DOHH2 (cell line): Measurements from ENCODE around the gene TSPAN5.
"Not testable (repeated sequence)": the region's sequence is repeated elsewhere in the genome, so short reads cannot be mapped to it uniquely, and the experiment has no call there.

Source experiments
- H3F3A ChIP-seq: fragments of 200-600 bp; sonication (generic), shearing (Covaris generic); 2 replicates; pipeline ENCODE4 v1.6.0; 2016; ENCODE audit warnings: antibody characterized with exemption, mild to moderate bottlenecking; ENCODE audit not compliant: control insufficient read depth, insufficient read depth
- H3K27ac ChIP-seq: fragments of 200-600 bp; sonication (generic); 2 replicates; pipeline ENCODE4 v1.5.1; 2014; ENCODE audit warnings: low read depth, mild to moderate bottlenecking, low read length, moderate library complexity
- H3K27me3 ChIP-seq: fragments of 200-600 bp; sonication (generic); 2 replicates; pipeline ENCODE4 v1.6.1; 2014; ENCODE audit warnings: mild to moderate bottlenecking, low read length, mixed read lengths; ENCODE audit not compliant: control insufficient read depth
- H3K36me3 ChIP-seq: fragments of 200-600 bp; sonication (generic); 2 replicates; pipeline ENCODE4 v1.6.1; 2014; ENCODE audit warnings: mild to moderate bottlenecking, low read length, moderate library complexity, mixed read lengths; ENCODE audit not compliant: control insufficient read depth
- H3K4me1 ChIP-seq: fragments of 200-600 bp; sonication (generic); 2 replicates; pipeline ENCODE4 v1.6.1; 2014; ENCODE audit warnings: mild to moderate bottlenecking, low read length, mixed read lengths; ENCODE audit not compliant: control insufficient read depth
- H3K4me2 ChIP-seq: fragments of 200-600 bp; sonication (generic); 2 replicates; pipeline ENCODE4 v1.6.0; 2014; ENCODE audit warnings: mild to moderate bottlenecking, low read length, moderate library complexity
- H3K4me3 ChIP-seq: fragments of 200-600 bp; sonication (generic); 2 replicates; pipeline ENCODE4 v1.5.1; 2014; ENCODE audit warnings: mild to moderate bottlenecking, low read length, mixed read lengths
- H3K79me2 ChIP-seq: fragments of 200-600 bp; sonication (generic); 2 replicates; pipeline ENCODE4 v1.6.1; 2014; ENCODE audit warnings: mild to moderate bottlenecking, low read length, mixed read lengths; ENCODE audit not compliant: control insufficient read depth
- H3K9me2 ChIP-seq: fragments of 200-600 bp; sonication (generic); replicated peaks from 2 replicates; pipeline ENCODE4 v1.6.1; 2014; ENCODE audit warnings: mild to moderate bottlenecking, low read length, mixed read lengths; ENCODE audit not compliant: control insufficient read depth
- H3K9me3 ChIP-seq: fragments of 200-600 bp; sonication (generic); 2 replicates; pipeline ENCODE4 v1.6.1; 2014; ENCODE audit warnings: antibody characterized with exemption, low read length, mixed read lengths; ENCODE audit not compliant: control insufficient read depth, insufficient read depth
- H4K20me1 ChIP-seq: fragments of 200-600 bp; sonication (generic); 2 replicates; pipeline ENCODE4 v1.6.0; 2014; ENCODE audit warnings: low read depth, mild to moderate bottlenecking, antibody characterized with exemption, low read length, moderate library complexity; ENCODE audit not compliant: control insufficient read depth, insufficient read depth
- EZH2phosphoT487 ChIP-seq: fragments of 200-600 bp; sonication (generic); IDR thresholded peaks from 2 replicates; pipeline ENCODE4 v1.6.1; 2017; ENCODE audit warnings: borderline replicate concordance, mild to moderate bottlenecking, antibody characterized with exemption, low read length, moderate library complexity, mixed read lengths
- TF ChIP-seq, protein P1 (sequence below): fragments of 200-600 bp; sonication (generic); IDR thresholded peaks from one replicate; pipeline ENCODE4 v1.5.1; 2014; ENCODE audit warnings: antibody characterized with exemption, mild to moderate bottlenecking, low read depth, low read length; ENCODE audit not compliant: poor library complexity, severe bottlenecking

TSPAN5 gene

GRCh38 chr4:98658287-98659105 is at the start of gene TSPAN5:
Gene TSPAN5 (minus strand): TSS chr4:98658611.
- Histone ChIP-seq H3K36me3 (no peaks in the 10 kb centered on the region), H3K27ac (no peak within 1 kb of the TSS), H3K9me2 (no peaks in the 10 kb centered on the region), H3F3A (no peaks in the 10 kb centered on the region), H3K9me3 (no peaks in the 10 kb centered on the region; the same call in 1 of the 2 replicates), H3K27me3 (peaks cover 43% of the 10 kb centered on the region), H4K20me1 (no peaks in the 10 kb centered on the region), H3K79me2 (no peaks in the 10 kb centered on the region), H3K4me1 (peaks cover 7% of the 10 kb centered on the region), H3K4me3 (peak within 1 kb of the TSS; percentile 52), H3K4me2 (peak within 1 kb of the TSS; percentile 55)
- TF ChIP-seq, protein P1, sequence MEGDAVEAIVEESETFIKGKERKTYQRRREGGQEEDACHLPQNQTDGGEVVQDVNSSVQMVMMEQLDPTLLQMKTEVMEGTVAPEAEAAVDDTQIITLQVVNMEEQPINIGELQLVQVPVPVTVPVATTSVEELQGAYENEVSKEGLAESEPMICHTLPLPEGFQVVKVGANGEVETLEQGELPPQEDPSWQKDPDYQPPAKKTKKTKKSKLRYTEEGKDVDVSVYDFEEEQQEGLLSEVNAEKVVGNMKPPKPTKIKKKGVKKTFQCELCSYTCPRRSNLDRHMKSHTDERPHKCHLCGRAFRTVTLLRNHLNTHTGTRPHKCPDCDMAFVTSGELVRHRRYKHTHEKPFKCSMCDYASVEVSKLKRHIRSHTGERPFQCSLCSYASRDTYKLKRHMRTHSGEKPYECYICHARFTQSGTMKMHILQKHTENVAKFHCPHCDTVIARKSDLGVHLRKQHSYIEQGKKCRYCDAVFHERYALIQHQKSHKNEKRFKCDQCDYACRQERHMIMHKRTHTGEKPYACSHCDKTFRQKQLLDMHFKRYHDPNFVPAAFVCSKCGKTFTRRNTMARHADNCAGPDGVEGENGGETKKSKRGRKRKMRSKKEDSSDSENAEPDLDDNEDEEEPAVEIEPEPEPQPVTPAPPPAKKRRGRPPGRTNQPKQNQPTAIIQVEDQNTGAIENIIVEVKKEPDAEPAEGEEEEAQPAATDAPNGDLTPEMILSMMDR = no peak
- TF ChIP-seq EZH2phosphoT487 = no peak

DNA sequence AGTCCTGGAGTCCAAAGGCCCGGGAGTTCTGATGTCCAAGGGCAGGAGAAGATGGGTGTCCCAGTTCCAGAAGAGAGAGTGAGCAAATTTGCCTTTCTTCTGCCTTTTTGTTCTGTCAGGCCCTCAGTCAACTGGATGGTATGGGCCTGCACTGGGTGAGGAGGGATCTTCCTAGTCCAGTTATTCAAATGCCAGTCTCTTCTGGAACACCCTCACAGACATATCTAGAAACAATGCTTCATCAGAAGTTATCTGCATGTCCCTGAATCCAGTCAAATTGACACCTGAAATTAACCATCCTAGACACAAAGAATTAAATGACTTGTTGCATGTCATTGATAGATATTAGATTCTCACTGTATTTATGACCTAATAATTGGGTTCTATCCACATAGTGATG is 48.5 kb upstream of the TSPAN5 start:
- Histone ChIP-seq H3K27me3 (no peaks in the 10 kb centered on the region), H3K9me3 (no peaks in the 10 kb centered on the region; the same call in 1 of the 2 replicates), H3K4me1 (no peaks in the 10 kb centered on the region), H3F3A (no peaks in the 10 kb centered on the region), H3K4me3 (no peak overlapping the region), H3K4me2 (no peak overlapping the region), H3K79me2 (no peaks in the 10 kb centered on the region), H3K36me3 (no peaks in the 10 kb centered on the region), H3K9me2 (no peaks in the 10 kb centered on the region), H3K27ac (no peak overlapping the region), H4K20me1 (no peaks in the 10 kb centered on the region)
- TF ChIP-seq EZH2phosphoT487 = no peak
- TF ChIP-seq, protein P1 = no peak

DNA sequence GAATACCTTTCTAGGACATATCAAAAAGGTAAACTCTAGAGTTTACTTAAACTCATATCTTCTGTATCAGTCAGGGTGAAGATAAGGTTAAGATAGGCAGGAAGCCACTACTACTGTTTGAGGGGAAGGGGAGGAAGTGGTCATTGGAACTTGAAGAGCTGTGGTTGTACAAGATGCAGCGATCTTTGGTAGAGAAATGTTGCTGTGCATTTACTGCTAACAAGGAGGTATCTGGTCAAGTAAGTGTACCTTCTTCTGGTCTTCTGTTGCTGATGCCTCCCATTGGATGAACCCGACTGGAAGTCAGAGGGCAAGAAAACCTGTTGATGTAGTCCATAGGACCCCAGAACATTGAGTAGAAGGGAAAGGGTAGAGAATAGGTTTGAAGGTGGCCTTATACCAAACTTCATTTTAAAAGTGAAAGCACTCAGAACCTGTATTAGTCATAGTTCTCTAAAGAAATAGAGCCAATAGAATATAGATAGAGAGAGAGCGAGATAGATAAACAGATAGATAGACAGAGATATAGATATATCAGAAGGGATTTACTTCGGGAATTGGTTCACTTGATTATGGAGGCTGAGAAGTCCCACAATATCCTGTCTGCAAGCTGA is 47.9 kb upstream of the TSPAN5 start:
- H4K20me1 ChIP-seq = no peaks in the 10 kb centered on the region
- no peaks in the 10 kb centered on the region; the same call in 1 of the 2 replicates for H3K9me3 ChIP-seq
- H3K9me2 ChIP-seq = no peaks in the 10 kb centered on the region
- no peaks in the 10 kb centered on the region for H3K36me3 ChIP-seq
- no peaks in the 10 kb centered on the region for H3K79me2 ChIP-seq
- H3K27ac ChIP-seq = no peak overlapping the region
- TF ChIP-seq, protein P1 = no peak
- no peak for TF ChIP-seq EZH2phosphoT487
- H3F3A ChIP-seq = no peaks in the 10 kb centered on the region
- no peak overlapping the region for H3K4me3 ChIP-seq
- no peaks in the 10 kb centered on the region for H3K27me3 ChIP-seq
- no peaks in the 10 kb centered on the region for H3K4me1 ChIP-seq
- H3K4me2 ChIP-seq = no peak overlapping the region

DNA sequence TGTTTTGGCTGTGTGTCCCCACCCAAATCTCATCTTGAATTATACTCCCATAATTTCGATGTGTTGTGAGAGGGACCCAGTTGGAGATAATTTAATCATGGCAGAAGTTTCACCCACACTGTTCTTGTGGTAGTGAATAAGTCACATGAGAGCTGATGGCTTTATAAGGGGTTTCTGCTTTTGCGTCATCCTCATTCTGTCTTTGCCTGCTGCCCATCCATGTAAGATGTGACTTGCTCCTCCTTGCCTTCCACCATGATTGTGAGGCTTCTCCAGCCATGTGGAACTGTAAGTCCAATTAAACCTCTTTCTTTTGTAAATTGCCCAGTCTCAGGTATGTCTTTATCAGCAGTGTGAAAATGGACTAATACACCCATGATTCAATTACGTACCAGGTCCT is 47.2 kb upstream of the TSPAN5 start:
- not testable (repeated sequence) for H3K9me2 ChIP-seq, H4K20me1 ChIP-seq, H3F3A ChIP-seq, H3K4me1 ChIP-seq, H3K36me3 ChIP-seq, H3K4me3 ChIP-seq, H3K27me3 ChIP-seq, H3K79me2 ChIP-seq, H3K4me2 ChIP-seq, H3K27ac ChIP-seq, H3K9me3 ChIP-seq
